Stimulated activated CD8-positive, alpha-beta memory T cell treated with anti-CD3 and anti-CD28 coated beads, Interleukin-2, amount 100 ng/mL, for 48 hours (primary cell): ENCODE results near the gene NAMPT.

Experiments used
- DNase-seq, 2 donors: peaks; one replicate each; pipeline ENCODE4 v3.0.0-alpha.2; 2020; ENCODE audit warnings: low read depth in 2 of 2

NAMPT gene

DNA sequence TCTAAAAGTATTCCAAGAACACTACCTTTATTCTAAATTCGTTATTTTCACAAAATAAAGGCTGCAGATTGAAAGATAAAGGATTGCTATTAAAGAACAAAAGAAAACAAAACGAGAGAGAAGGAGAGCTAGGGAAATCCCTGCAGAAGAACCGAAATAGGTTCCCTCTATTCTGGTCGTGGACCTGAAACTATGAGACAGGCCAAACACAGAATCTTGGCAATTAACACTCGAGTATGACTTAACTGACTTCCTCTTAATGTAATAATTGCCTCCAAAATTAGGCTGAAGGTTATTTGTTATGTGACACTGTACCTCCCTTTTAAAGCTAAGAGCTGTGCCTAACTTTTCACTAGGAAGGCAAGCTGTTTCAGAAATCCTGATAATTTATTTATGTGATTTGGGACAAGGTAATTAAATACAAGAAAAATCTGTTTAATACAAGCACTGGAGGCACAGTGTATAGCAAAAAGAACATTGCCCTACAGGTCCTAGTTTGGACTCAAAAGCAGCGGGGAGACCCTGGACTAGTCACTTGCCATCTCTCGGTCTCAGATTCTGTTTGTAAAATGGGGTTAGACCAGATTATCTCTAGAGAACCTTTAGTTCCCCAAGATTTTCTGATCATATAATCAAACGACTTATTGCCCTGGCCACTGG is 11.6 kb downstream of the NAMPT start:
- no peak for DNase-seq

DNA sequence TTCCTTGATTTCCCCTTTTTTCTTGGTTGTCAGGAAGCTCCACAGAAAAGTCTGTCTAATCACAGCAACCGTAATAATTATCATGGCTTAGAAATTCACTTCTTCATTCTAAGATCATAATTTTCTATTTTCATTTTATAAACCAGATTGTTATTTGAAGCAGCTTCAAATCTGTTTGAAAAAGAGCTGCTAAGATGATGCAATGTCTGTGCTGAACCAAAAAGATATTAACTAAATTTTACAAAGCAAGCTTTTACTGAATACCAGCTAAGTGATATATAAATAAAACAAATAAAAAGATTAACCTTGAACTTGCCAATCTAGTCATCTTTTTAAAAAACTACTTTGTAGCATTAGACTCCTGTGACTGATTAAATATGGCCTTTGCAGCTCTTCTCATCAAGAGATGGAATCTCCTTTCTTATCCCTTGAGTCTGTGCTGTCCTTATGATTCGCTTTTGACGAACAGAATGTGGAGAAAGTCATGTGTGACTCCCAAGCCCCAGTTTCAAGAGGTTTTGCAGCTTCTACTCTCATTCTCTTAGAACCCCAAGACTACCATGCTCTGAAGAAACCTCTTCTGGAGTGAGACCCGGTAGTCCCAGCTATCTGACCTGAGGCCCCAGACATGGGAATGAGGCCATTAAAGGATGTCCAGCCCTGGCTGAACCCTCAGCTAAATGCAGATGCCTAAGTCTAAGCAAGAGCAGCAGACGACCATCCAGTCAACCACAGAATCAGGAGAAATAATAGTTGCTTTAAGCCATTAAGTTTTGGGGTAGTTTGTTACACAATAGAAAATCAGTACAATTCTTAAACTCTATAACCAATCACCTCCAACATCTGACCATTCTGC is 14.4 kb downstream of the NAMPT start:
- no peak for DNase-seq

DNA sequence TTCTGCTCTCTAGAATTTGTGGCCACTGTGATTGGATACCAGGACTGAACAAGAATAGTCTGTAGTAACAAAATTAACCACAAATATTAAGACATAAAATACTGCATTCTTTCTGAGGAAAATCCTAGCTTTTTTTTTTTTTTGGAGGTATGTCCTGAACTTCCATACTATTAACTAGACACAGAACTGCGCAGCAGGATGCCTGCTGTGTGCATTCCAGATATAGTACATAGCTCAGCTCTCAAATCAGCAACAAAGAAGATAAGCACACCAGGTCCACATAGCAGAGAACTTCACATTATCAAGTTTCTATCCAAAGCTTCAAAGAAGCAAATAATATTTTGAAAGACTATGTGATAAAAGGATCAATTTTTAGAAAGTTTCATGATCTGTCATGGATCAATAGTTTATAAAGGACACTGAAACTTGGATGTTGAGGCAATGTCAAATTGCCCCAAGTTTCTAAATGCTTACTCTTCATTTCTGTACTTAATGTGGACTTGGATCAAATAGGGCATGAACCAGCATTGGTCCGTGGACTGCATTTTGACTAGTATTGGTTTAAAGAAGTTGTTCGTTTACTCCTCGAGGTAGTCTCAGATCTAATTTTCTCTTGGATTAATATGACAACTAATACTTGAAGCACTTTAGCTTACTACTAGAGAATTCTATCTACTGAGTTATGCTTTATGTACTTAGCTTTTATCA is 15.4 kb downstream of the NAMPT start:
- DNase-seq = no peak

DNA sequence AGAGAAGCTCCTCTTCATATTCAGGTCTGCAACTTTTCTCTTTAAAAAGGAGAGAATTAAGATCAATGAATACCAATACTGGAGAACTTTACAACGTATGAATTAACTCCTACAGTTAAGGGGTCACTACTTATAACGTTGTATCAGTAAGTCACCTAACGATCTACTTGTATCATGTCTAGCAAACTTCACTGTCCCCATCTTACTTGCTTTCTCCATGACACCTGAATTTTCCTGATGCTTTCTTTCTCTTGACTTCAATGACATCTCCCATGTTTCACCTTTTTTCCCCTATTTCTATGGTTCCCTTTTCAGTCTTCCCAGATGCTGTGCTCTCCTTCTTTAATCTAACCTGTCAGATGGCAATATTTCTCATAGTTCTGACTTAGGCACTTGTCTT is 19.6 kb downstream of the NAMPT start:
- DNase-seq = no peak

DNA sequence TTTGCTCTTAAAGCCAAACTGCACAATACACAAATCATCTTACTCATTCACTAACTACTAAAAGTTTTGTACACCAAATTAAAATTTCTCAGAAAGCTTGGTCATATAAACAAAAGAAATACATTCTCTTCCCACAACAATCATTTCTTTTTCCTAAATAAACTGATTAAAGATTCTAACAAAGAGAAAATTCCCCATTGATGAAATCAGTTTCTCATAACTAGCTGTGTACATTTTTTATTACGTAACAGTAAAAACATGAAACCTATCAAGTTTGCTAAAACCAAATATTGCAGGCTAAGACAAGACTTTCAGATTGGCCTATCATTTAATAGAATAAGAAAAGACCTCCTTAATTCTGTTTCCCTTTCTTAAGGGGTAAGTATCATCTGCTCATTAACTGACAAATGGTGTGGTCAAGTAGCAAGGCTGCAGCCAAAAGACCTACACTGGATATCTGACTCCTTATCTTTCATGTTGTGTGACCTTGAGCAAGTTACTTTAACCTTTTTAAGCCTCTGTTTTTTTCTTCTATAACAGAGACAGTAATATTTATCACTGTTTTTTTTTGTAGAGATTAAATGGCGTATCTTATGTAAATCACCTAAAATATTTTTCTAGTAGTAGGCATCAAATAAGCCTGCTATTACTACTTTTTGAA is 22.4 kb downstream of the NAMPT start:
- no peak for DNase-seq

DNA sequence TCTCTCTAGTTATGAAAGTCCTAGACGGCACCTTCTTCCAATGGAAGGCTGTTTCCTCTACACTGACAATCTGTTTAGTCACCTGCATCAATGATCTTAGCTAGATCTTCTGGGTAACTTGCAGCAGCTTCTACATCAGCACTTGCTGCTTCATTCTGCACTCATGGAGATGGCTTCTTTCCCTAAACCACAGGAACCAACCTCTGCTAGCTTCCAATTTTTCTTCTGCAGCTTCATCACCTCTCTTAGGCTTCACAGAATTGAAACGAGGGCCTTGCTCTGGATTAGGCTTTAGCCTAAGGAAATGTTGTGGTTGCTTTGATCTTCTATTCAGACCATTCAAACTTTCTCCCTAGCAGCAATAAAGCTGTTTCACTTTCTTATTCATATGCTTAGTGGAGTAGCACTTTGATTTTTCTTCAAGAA is 24.6 kb downstream of the NAMPT start:
- no peak for DNase-seq

DNA sequence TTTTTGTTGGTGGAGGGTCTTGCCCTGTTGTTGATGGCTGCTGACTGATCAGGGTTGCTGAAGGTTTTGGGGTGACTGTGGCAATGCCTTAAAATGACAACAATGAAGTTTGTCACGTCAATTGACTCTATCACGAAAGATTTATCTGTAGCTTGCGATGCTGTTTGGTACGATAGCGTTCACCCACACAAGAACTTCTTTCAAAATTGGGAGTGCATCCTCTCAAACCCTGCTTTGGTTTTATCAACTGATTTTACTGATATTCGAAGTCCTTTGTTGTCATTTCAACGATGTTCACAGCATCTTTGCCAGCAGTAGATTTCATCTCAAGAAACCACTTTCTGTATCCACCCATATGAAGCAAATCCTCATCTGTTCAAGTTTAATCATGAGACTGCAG is 26.0 kb downstream of the NAMPT start:
- no peak for DNase-seq

DNA sequence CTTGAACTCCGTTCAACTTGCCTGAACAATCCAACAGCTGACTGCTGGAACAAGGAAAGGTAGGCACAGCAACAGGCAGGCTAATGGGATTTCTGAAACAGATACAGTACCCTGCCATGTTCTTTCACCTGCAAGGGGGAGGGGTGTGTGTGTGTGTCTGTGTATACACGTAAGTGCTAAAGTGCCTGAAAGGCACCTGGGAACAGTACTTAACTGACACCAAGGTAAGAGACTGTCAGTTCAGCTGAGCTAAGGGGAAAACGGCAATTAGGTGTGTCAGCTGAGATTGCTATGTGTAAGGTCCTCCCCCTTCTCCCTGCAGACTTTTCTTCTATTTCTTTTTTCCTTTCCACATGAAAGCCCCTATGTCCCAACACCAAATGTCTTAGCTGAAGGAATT is 27.0 kb downstream of the NAMPT start:
- no peak for DNase-seq

DNA sequence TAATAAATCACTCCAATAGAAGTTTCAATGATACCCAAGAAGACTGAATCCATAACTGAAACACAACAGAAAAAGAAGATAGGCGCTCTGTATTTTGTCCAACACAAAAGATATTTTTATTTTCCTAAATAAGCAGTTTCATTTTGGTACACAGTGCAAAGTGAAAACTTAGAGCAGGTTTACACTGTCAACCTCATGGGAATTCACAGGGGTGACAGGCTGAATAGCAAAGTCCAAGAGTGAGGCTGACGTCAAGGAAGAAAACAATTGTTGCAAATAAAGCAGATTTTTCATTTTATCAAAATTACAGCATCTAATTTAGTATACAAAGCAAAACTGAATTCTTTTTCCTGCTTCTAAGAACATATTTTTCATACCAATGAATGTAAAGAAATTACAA is 28.6 kb downstream of the NAMPT start:
- no peak for DNase-seq

DNA sequence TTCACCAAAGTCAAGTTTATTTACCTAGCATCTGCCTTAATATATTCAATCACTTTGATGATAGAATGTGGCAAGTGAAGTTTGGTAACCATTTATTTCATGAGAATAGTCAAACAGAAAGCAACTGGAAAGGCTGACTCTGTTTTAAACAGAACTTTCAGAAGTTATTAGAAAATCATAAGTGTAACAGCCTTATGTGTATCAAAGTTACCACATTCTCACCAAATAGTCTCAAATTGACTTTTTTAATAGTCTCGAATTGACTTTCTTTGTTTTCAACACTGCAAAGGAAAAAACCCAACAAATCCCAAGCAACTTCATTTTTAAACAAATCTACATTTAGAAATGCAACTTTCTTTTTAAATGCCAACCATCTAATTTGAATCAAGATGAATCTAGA is 29.5 kb downstream of the NAMPT start:
- DNase-seq = no peak

DNA sequence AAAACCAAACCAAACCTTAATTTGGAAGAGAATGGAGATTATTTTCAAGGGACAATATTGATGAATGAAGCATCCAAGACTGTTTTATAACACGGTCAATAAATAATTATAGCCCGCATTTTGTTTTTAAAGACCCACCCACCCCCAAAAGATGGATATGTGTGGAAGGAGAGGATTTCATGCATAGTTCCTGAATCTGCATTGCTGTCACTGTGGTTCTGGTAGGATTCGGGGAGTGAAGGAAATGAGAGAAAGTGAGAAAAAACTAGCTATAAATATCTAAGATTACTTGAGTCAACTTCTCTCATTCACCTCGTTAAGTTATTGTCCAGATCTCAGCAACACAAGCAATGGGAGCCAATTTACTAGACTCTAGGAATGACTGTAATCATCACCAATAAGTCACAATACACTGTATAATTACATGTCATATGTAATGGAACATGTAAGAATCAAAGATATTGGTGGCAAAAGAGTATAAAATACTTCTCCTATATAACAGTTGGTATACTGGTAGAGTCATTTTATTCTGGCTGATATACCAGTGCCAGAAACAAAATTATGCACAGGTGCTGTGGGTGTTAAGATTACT is 30.2 kb downstream of the NAMPT start:
- no peak for DNase-seq

DNA sequence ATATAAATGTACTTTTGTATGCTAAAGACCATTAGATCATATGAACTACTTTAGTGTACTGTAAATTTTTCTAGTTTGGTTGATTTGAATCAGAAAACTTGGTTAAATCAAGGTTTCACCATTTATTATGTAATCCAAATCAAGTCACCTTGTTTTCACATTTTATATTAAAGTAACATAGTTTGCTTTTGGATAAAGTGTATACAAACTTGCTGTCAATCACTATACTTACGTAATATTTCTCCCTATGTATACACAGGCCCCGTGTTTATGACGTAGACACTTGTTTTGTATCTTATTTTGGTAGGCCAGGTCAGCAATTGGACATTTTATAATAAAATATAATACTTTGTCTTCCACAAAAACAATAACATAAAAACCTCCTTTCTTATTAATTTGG is 32.2 kb downstream of the NAMPT start:
- DNase-seq = no peak

DNA sequence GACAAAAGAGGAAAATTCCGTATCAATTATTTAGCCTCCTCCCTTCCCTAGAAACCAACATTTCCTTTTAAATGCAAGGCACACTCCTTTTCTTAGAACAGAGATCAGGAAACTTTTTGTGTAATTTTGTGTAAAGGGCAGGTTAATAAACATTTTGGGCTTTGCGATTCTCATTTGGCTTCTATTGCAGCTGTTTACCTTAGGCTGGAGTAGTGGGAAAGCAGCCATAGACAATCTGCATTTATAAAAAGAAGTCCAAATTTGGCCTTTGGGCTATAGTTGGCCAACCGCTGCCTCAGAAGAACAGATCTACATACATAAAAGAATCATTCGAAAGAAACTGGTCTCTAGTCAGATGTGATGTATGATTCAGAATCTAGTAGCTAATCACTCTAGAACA is 35.3 kb downstream of the NAMPT start:
- no peak for DNase-seq

DNA sequence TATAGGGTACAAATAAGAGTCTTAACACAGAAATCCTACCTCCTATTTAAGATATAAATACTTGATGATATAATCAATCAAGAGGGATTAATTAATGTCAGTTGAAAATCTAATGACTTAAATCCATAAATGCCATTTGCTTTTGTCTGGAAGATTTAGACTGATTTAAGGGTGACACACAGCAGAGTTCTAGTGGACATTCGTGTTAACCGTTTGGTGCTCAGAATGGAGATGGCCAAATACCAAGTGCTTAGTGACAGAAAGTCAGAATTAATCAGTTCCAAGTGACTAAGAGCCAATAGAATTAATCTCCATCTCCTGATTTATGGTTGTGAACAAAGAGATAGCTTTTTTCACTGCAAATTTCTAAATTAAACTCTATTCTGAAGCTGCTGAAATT is 36.2 kb downstream of the NAMPT start:
- no peak for DNase-seq

DNA sequence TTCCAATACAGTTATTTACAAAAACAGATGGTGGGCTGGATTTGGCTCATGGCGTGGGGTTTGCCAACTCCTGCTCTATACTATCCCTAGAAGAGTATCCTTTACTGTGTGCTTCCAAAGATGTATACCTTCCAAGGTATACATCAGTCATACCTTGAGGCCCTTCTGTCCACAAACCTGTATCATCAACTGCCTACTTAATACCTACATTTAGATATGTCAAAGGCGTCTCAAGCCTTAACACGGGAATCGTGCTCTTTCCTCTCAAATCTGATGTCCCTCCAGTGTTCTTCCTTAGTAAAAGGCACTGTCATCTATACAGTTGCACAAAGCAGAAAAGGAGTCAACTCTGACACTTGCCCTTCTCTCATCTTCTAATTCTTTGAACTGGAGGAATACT is 36.9 kb downstream of the NAMPT start:
- no peak for DNase-seq

DNA sequence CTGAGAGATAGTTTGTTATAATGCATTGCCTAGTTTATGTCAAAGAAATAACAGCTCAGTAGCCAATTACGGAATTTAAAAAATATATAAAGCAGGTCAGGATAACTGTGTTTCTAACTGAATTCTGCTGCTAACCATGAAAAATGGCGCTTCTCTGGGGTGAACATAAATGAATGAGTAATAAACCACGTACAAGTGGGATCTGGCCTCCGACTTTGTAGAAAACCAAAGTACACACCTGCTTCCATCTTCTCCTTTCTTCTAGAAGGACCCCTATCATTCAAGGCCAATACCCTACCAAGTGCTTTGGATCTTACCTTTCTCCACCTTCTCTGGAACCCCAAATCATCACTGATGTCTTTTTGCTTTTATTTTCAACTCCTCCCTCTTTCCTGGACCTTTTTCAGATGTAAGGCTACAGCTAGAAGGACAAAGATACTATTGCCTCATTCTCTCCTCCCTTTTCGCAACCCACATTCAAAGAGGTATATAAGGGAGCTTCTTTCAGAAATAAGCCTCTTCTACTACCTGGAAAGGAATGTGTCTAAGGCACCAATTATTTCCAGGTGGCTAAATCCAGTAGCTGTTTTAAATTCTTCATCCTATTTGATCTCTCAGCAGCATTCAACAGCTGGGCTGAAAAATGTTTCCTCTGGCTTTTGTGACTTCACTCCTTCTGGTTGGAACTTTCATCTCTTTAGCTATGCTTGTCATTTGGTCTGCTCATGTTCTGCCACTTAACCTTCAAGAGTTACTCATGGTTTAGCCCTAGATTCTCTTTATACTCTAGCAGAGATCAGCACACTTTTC is 37.7 kb downstream of the NAMPT start:
- DNase-seq = no peak

DNA sequence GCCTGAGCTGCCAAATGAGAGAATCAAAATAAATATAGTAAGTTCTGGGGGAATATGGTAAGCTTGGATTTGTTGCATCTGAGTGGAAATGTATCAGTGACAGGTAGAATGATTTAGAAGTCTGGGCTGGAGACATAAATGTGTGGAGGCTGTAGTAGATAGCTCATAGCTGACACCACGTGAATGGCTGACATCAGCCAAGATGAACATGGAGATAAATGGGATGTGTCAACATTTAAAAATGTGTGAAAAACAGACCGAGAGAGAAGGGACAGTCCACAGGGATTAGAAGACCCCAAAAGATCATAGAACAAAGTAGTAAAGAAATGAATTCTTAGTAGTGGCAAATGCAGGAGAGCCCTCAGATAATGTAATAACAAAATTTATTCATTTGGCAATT is 40.9 kb downstream of the NAMPT start:
- no peak for DNase-seq

DNA sequence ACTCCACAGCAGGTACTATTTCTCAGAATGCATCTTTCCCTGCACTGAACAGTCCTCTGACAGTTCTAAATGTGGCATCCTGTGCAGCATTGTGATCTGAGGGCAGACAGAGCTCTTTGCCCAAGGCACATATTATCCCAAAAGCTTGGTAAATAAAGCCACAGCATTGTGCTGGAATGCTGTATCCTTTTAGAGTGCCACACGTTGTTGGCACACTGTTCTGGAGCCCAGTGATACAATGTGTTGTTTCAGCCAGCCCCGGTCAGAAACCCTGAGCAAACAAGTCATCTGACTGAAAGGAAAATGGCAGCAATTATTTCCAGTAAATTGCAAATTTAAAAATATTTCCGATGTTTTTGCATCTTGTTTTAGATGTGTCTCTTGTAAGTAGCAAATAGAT is 45.4 kb downstream of the NAMPT start:
- DNase-seq = no peak

DNA sequence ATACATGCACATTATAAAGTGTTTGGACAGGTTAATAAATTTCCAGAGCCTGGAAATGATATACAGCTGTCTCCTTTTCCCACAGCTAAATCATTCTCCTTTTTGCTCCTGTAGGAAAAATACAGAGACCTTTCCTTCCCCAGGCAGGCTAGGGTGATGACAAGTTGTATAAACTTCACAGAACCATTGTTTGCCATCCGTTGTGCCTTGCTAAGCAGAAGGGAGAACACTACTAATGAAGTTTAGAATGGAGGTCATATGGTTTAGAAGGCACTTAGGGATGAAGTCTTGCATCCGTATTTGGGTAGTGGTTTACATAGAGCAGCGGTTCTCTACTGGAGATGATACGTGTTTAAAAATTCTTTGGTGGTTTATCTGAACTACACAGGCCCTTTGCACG is 46.0 kb downstream of the NAMPT start:
- no peak for DNase-seq

DNA sequence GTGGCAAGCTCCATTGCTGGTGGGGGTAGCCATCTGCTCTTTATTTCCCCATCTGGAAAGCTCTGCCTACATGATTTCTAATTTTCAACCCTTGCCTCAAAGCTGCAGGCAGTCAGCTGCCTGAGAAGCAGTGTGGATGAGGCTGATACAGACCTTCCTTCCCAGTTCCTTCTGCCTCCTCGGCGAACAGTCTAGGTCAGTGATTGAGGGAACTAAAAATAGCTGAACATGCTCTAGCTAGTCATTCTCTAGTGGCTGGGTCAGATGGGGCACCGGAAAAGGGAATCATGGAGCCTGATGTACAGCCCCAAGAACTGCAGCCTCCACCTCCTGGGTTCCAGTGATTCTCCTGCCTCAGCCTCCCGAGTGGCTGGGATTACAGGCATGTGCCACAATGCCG is 48.7 kb downstream of the NAMPT start:
- no peak for DNase-seq

DNA sequence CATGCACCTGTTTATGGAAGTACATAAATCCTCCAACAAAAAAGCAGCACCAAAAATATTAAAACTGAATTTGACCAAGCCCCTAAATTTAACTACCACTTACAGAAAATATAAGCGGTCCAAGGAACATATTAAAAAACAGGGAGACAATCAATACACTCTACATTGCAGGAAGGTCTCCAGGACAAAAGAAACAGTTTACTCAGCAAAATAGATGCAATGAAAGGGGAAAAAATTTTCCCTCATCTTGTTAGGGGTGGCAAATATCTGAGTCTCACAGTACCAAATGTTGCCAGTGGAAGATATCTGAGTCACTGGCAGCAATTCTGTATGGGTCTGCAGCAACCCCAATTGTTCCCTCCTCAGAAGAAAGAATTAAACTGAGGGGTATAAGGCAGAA is 50.4 kb downstream of the NAMPT start:
- no peak for DNase-seq
